ENCODE measurements around the gene MRPL34.

MRPL34 gene

DNA sequence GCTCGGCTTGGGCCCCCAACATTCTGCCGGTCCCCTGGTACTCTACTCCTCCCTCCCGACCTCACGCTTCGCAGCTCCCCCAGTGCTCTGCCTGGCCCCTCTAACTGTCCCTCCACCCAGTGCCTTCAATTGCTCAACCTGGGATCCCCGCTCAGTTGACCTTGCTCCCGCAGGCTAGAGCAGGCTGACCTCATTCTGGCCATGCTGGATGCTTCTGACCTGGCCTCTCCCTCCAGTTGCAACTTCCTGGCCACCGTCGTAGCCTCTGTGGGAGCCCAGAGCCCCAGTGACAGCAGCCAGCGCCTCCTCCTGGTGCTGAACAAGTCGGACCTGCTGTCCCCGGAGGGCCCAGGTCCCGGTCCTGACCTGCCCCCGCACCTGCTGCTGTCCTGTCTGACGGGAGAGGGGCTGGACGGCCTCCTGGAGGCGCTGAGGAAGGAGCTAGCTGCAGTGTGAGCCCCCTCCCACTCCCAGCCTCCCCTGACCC is 35.2 kb downstream of the MRPL34 start:
- Histone ChIP-seq H3K9me3 (ENCODE audit: control insufficient read depth, low read length) (no peaks in the 10 kb centered on the region), H3K4me3 (ENCODE audit: low read length) (no peak overlapping the region), H3K9ac (ENCODE audit: low read length) (no peak overlapping the region), H3K27me3 (replicated peaks; ENCODE audit: control insufficient read depth, insufficient read depth, low read length) (no peaks in the 10 kb centered on the region), H3K4me1 (ENCODE audit: control insufficient read depth, insufficient read depth, low read length) (peaks cover 10% of the 10 kb centered on the region), H3K36me3 (ENCODE audit: control insufficient read depth, insufficient read depth, low read length, severe bottlenecking) (peaks cover 4% of the 10 kb centered on the region)
- DNase-seq (ENCODE audit: low read depth) = no peak

GRCh38 chr19:17341386-17341785 is 35.7 kb downstream of the MRPL34 start:
- H3K4me3 ChIP-seq (ENCODE audit: low read length) = no peak overlapping the region
- DNase-seq (ENCODE audit: low read depth) = no peak
- H3K36me3 ChIP-seq (ENCODE audit: control insufficient read depth, insufficient read depth, low read length, severe bottlenecking) = peaks cover 4% of the 10 kb centered on the region
- no peak overlapping the region for H3K9ac ChIP-seq (ENCODE audit: low read length)
- H3K27me3 ChIP-seq (replicated peaks; ENCODE audit: control insufficient read depth, insufficient read depth, low read length) = no peaks in the 10 kb centered on the region
- H3K4me1 ChIP-seq (ENCODE audit: control insufficient read depth, insufficient read depth, low read length) = peaks cover 10% of the 10 kb centered on the region
- no peaks in the 10 kb centered on the region for H3K9me3 ChIP-seq (ENCODE audit: control insufficient read depth, low read length)

GRCh38 chr19:17341845-17342244 is 36.2 kb downstream of the MRPL34 start:
- H3K27me3 ChIP-seq (replicated peaks; ENCODE audit: control insufficient read depth, insufficient read depth, low read length) = no peaks in the 10 kb centered on the region
- no peaks in the 10 kb centered on the region for H3K9me3 ChIP-seq (ENCODE audit: control insufficient read depth, low read length)
- no peak for DNase-seq (ENCODE audit: low read depth)
- H3K4me3 ChIP-seq (ENCODE audit: low read length) = no peak overlapping the region
- H3K36me3 ChIP-seq (ENCODE audit: control insufficient read depth, insufficient read depth, low read length, severe bottlenecking) = peaks cover 4% of the 10 kb centered on the region
- no peak overlapping the region for H3K9ac ChIP-seq (ENCODE audit: low read length)
- H3K4me1 ChIP-seq (ENCODE audit: control insufficient read depth, insufficient read depth, low read length) = peaks cover 10% of the 10 kb centered on the region

GRCh38 chr19:17346109-17346671 is 40.5 kb downstream of the MRPL34 start:
- Histone ChIP-seq H3K9me3 (ENCODE audit: control insufficient read depth, low read length) (no peaks in the 10 kb centered on the region), H3K36me3 (ENCODE audit: control insufficient read depth, insufficient read depth, low read length, severe bottlenecking) (peaks cover 4% of the 10 kb centered on the region), H3K9ac (ENCODE audit: low read length) (no peak overlapping the region), H3K27me3 (replicated peaks; ENCODE audit: control insufficient read depth, insufficient read depth, low read length) (peaks cover 5% of the 10 kb centered on the region), H3K4me3 (ENCODE audit: low read length) (no peak overlapping the region), H3K4me1 (ENCODE audit: control insufficient read depth, insufficient read depth, low read length) (peaks cover 8% of the 10 kb centered on the region)
- peak; percentile 84 for DNase-seq (ENCODE audit: low read depth)

DNA sequence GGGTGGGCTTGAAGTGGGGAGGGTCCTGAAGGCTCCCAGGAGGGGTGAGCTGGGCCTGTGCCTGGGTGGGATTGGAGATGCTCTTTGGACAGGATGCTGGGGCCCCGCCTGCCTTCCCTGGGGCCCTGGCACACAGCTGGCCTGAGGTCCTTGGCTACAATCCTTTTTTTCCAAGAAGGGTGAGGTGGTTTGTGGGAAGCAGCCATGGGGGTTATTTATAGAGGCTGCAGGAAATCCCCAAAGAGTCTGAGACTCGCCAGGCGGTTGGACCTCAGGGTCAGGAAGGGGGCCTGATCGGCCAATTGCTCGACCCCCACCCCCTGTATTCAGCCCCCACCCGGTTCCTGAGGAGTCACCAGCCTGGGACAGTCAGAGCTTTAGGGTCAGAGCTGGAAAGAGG is 41.7 kb downstream of the MRPL34 start:
- no peaks in the 10 kb centered on the region for H3K9me3 ChIP-seq (ENCODE audit: control insufficient read depth, low read length)
- no peaks in the 10 kb centered on the region for H3K36me3 ChIP-seq (ENCODE audit: control insufficient read depth, insufficient read depth, low read length, severe bottlenecking)
- H3K4me1 ChIP-seq (ENCODE audit: control insufficient read depth, insufficient read depth, low read length) = peaks cover 8% of the 10 kb centered on the region
- H3K9ac ChIP-seq (ENCODE audit: low read length) = no peak overlapping the region
- DNase-seq (ENCODE audit: low read depth) = no peak
- no peak overlapping the region for H3K4me3 ChIP-seq (ENCODE audit: low read length)
- H3K27me3 ChIP-seq (replicated peaks; ENCODE audit: control insufficient read depth, insufficient read depth, low read length) = peaks cover 7% of the 10 kb centered on the region

- Histone ChIP-seq H3K4me1 (ENCODE audit: control insufficient read depth, insufficient read depth, low read length) (peaks cover 8% of the 10 kb centered on the region), H3K27me3 (replicated peaks; ENCODE audit: control insufficient read depth, insufficient read depth, low read length) (peaks cover 12% of the 10 kb centered on the region), H3K9me3 (ENCODE audit: control insufficient read depth, low read length) (no peaks in the 10 kb centered on the region), H3K36me3 (ENCODE audit: control insufficient read depth, insufficient read depth, low read length, severe bottlenecking) (no peaks in the 10 kb centered on the region), H3K4me3 (ENCODE audit: low read length) (no peak overlapping the region), H3K9ac (ENCODE audit: low read length) (no peak overlapping the region)
- DNase-seq (ENCODE audit: low read depth) = no peak
Measured at GRCh38 chr19:17347877-17348276, 42.2 kb downstream of the MRPL34 start.

DNA sequence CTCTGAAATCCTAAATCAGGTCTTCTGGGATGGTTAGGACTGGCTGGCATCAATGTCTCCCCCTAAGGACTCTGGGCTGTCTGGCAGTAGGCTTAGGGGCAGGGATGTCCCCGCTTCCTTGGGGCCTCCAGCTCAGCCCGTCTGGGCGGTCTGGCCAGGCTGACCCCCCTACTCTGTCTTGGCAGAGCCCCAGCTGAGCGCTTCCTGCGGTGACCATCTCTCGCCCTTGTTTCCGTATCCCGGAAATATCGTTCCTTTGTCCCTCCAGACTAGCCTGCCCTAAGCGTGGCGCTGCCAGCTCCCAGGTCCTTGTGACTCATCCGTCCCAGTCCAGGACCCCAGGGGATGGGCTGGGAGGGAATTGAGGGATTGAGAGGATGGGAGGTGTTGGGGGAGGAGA is 43.0 kb downstream of the MRPL34 start:
- peaks cover 18% of the 10 kb centered on the region for H3K27me3 ChIP-seq (replicated peaks; ENCODE audit: control insufficient read depth, insufficient read depth, low read length)
- H3K36me3 ChIP-seq (ENCODE audit: control insufficient read depth, insufficient read depth, low read length, severe bottlenecking) = no peaks in the 10 kb centered on the region
- peak; percentile 57 for DNase-seq (ENCODE audit: low read depth)
- H3K4me1 ChIP-seq (ENCODE audit: control insufficient read depth, insufficient read depth, low read length) = peaks cover 8% of the 10 kb centered on the region
- H3K9ac ChIP-seq (ENCODE audit: low read length) = peak overlapping the region; percentile 39
- peak overlapping the region; percentile 54 for H3K4me3 ChIP-seq (ENCODE audit: low read length)
- H3K9me3 ChIP-seq (ENCODE audit: control insufficient read depth, low read length) = no peaks in the 10 kb centered on the region

DNA sequence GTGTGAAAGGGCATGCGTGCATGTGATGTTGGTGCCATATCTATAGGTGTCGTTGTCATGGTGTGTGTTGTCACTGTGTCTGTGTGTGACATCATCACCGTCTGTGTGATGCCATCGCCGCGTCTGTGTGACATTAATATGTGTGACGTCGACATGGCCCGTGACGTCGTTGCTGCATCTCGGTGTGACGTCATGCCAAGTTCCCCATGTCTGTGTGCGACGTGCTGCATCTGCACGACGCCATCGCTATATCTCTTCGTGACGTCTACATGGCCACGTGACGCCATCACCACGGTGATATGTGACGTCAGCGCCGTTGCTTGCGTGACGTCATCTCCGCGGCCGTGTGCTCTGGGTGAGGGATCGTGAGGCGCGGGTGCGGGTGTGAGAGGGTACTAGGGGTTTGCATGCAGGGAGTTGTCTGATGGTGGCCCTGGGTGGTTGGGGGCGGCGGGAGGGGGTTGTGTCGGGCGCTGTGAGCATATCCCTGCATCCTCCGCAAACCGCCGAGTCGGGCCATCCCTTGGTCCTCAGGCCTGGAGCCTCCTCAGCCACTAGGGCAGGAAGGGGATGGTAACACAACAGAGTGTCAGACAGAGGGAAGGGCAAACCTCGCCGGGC is 46.3 kb downstream of the MRPL34 start:
- no peak overlapping the region for H3K4me3 ChIP-seq (ENCODE audit: low read length)
- no peaks in the 10 kb centered on the region for H3K36me3 ChIP-seq (ENCODE audit: control insufficient read depth, insufficient read depth, low read length, severe bottlenecking)
- no peak for DNase-seq (ENCODE audit: low read depth)
- H3K9ac ChIP-seq (ENCODE audit: low read length) = no peak overlapping the region
- no peaks in the 10 kb centered on the region for H3K9me3 ChIP-seq (ENCODE audit: control insufficient read depth, low read length)
- H3K4me1 ChIP-seq (ENCODE audit: control insufficient read depth, insufficient read depth, low read length) = peaks cover 8% of the 10 kb centered on the region
- H3K27me3 ChIP-seq (replicated peaks; ENCODE audit: control insufficient read depth, insufficient read depth, low read length) = peaks cover 18% of the 10 kb centered on the region

DNA sequence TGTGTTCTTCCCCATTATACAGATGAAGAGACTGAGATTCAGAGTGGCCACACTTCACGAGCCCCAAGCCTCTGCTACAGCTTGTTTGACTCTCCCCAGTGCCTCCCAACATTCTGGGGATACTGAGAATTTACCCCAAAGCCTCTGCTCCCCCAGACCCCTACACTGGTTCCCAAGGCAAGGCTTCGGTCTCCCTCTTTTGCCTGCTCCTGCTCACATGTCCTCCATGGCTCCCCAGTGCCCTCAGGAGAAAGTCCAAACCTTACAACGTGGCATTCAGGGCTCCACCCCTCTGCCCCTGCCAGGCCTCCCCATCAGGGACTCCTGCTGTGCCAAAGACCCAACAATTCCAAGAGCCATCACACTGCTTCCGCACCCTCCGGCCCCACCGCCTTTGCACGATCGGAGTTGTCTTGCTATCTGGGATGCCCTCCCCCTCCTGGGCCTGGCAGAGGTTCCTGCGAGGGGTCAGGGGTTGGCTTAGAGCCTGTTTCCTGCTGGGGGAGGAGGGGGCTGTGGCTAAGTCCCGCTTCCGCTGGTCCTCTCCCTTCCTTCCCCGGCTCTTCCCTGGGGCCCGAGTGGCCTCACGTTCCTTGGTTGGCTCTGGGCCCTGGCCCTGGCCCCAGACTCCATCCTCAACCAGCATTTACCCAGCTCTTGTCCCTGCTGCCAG is 47.1 kb downstream of the MRPL34 start:
- Histone ChIP-seq H3K9me3 (ENCODE audit: control insufficient read depth, low read length) (no peaks in the 10 kb centered on the region), H3K27me3 (replicated peaks; ENCODE audit: control insufficient read depth, insufficient read depth, low read length) (peaks cover 18% of the 10 kb centered on the region), H3K36me3 (ENCODE audit: control insufficient read depth, insufficient read depth, low read length, severe bottlenecking) (no peaks in the 10 kb centered on the region), H3K4me3 (ENCODE audit: low read length) (no peak overlapping the region), H3K9ac (ENCODE audit: low read length) (no peak overlapping the region), H3K4me1 (ENCODE audit: control insufficient read depth, insufficient read depth, low read length) (peaks cover 8% of the 10 kb centered on the region)
- no peak for DNase-seq (ENCODE audit: low read depth)

DNA sequence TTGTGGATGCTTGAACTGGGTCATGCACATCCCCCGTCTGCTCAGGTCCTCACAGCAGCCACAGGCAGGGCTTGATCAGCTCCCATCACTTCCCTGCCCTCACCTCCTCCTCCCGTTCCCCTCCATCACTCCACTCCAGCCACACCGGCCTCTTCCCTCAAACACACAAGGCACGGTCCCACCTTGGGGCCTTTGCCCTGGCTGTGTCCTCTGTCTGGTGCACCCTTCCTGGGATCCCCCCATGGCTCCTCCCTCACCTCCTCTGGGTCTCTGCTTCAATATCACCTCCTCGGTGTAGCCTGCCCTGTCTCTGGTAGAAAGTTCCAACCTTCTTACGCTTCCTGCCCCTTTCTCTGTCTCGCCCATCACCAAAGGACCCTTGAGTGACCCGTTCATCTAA is 47.7 kb downstream of the MRPL34 start:
- no peaks in the 10 kb centered on the region for H3K9me3 ChIP-seq (ENCODE audit: control insufficient read depth, low read length)
- DNase-seq (ENCODE audit: low read depth) = no peak
- H3K36me3 ChIP-seq (ENCODE audit: control insufficient read depth, insufficient read depth, low read length, severe bottlenecking) = no peaks in the 10 kb centered on the region
- H3K4me1 ChIP-seq (ENCODE audit: control insufficient read depth, insufficient read depth, low read length) = peaks cover 9% of the 10 kb centered on the region
- H3K9ac ChIP-seq (ENCODE audit: low read length) = no peak overlapping the region
- peaks cover 23% of the 10 kb centered on the region for H3K27me3 ChIP-seq (replicated peaks; ENCODE audit: control insufficient read depth, insufficient read depth, low read length)
- no peak overlapping the region for H3K4me3 ChIP-seq (ENCODE audit: low read length)

Data from adipocyte (in vitro differentiated cells).